NB4 (cell line): ENCODE results near the gene NIN.

Experiments used
- CTCF ChIP-seq: IDR thresholded peaks from one replicate; pipeline ENCODE4 v1.5.1; 2012; ENCODE audit warnings: low read depth, low read length
- POLR2A ChIP-seq: IDR thresholded peaks from 2 replicates; pipeline ENCODE4 v1.6.1; 2011; ENCODE audit warnings: mild to moderate bottlenecking; ENCODE audit not compliant: insufficient read length; ENCODE audit errors: extremely low read depth

- TF ChIP-seq CTCF = no peak
- no peak for TF ChIP-seq POLR2A
These were observed 674 bp downstream of the NIN start for GRCh38 chr14:50830044-50830931.
